BLaER1 (cell line): ENCODE measurements around the gene RPLP1.

Source experiments
- H3K27ac ChIP-seq: shearing (Covaris generic); formaldehyde crosslinking; 2 replicates; pipeline ENCODE4 v1.8.1; 2022
- H3K27me3 ChIP-seq: shearing (Covaris generic); formaldehyde crosslinking; 2 replicates; pipeline ENCODE4 v1.8.1; 2022
- H3K36me3 ChIP-seq: shearing (Covaris generic); formaldehyde crosslinking; 2 replicates; pipeline ENCODE4 v1.8.1; 2022
- H3K4me1 ChIP-seq: shearing (Covaris generic); formaldehyde crosslinking; 2 replicates; pipeline ENCODE4 v1.8.1; 2022
- H3K4me2 ChIP-seq: shearing (Covaris generic); formaldehyde crosslinking; 2 replicates; pipeline ENCODE4 v1.8.1; 2022
- H3K4me3 ChIP-seq: shearing (Covaris generic); formaldehyde crosslinking; 2 replicates; pipeline ENCODE4 v1.8.1; 2022
- H3K9ac ChIP-seq: shearing (Covaris generic); formaldehyde crosslinking; 2 replicates; pipeline ENCODE4 v1.8.1; 2022
- H3K9me3 ChIP-seq: shearing (Covaris generic); formaldehyde crosslinking; 2 replicates; pipeline ENCODE4 v1.8.1; 2022
- H4K20me1 ChIP-seq: shearing (Covaris generic); formaldehyde crosslinking; 2 replicates; pipeline ENCODE4 v1.8.1; 2022
- Cebpa-rat ChIP-seq: shearing (Covaris generic); IDR thresholded peaks from 2 replicates; pipeline ENCODE4 v1.8.1; 2022

The RPLP1 gene

DNA sequence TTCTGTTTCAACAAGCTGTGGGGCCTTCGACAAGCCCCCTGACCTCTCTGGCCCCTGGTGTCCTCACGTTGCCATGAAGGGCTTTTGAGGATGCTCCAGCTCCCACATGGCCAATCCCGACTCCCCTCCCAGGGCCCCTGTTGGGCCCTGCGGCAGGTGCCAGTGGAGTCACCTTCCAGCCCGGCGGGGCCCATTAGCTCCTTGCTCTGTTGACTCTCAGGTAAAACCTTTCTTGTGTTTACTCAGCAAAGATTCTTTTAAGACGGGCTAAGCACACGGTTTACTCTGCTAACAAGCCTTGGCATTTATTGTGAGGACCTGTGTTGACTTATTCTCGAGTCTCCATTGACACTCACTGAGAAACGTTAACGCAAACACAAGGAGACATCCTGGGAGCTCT lies 15.0 kb downstream of the RPLP1 start:
- H3K27me3 ChIP-seq = no peaks in the 10 kb centered on the region
- H3K36me3 ChIP-seq = no peaks in the 10 kb centered on the region
- H3K4me2 ChIP-seq = no peak overlapping the region
- H3K4me1 ChIP-seq = peaks cover 22% of the 10 kb centered on the region
- TF ChIP-seq Cebpa-rat = no peak
- no peak overlapping the region for H3K4me3 ChIP-seq
- H3K9ac ChIP-seq = no peak overlapping the region
- no peak overlapping the region for H3K27ac ChIP-seq
- H3K9me3 ChIP-seq = no peaks in the 10 kb centered on the region
- H4K20me1 ChIP-seq = no peaks in the 10 kb centered on the region

GRCh38 chr15:69468241-69469121 lies 15.9 kb downstream of the RPLP1 start:
- no peaks in the 10 kb centered on the region for H3K9me3 ChIP-seq
- peaks cover 15% of the 10 kb centered on the region for H3K4me1 ChIP-seq
- no peaks in the 10 kb centered on the region for H4K20me1 ChIP-seq
- TF ChIP-seq Cebpa-rat = no peak
- no peaks in the 10 kb centered on the region for H3K27me3 ChIP-seq
- no peak overlapping the region for H3K4me2 ChIP-seq
- no peak overlapping the region for H3K27ac ChIP-seq
- H3K36me3 ChIP-seq = no peaks in the 10 kb centered on the region
- H3K4me3 ChIP-seq = no peak overlapping the region
- H3K9ac ChIP-seq = no peak overlapping the region

DNA sequence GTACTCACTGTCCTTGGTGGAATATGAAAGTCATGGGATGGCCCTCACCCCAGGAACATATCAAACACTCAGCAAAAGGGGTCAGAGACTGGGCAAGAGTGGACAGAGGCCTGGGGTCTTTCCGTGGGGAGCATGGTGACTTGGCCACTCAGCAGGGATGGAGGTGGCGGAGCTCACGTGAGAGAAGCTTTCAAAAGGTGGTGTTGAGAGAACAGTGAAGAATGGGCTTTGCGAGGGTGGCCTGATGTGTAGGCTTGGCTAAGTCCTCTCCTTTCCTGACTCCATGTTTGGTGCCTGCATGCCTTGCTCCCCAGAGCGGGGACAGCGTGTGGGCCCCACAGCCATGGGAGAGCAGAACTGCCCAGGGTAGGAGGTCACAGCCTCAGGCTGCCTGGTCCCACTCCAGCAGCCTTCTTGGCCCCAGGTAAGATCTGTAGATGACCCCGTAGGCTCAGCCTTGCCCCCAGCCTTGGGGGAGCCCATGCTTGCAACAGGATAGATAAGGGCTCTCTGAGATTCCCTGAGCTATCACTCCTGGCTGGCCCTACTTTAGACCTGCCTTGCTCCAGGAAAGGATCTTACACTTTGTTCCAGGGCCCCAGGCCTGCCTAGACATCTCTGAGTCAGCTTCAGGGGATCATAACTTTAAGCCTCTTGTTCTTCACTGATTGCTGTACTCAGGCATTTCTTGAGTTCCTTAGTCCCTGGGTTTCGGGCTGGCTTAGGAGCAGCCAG lies 17.0 kb downstream of the RPLP1 start:
- Histone ChIP-seq H4K20me1 (no peaks in the 10 kb centered on the region), H3K27me3 (no peaks in the 10 kb centered on the region), H3K27ac (no peak overlapping the region), H3K4me2 (no peak overlapping the region), H3K4me3 (no peak overlapping the region), H3K9ac (no peak overlapping the region), H3K9me3 (no peaks in the 10 kb centered on the region), H3K4me1 (peaks cover 13% of the 10 kb centered on the region), H3K36me3 (no peaks in the 10 kb centered on the region)
- no peak for TF ChIP-seq Cebpa-rat

DNA sequence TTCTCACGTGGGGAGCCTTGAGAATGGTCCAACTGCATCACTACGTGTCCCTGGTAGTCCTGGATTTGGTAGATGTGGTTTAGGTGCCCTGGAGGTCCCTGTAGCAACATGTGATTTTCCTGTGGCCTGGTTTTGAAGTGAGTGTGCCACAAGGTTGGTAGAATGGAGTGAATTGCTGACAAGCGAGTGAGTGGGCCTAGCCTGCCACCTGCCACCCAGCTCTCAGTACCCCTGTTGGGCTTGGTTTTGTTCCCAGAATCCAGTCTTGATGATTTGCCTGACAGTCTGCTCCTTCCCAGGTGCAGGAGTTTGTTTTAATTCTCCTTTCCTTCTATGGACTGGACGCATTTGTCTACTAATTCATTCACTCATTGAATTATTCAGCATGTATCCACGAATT lies 19.4 kb downstream of the RPLP1 start:
- Histone ChIP-seq H3K27ac (no peak overlapping the region), H3K4me3 (no peak overlapping the region), H3K27me3 (no peaks in the 10 kb centered on the region), H3K4me1 (peaks cover 13% of the 10 kb centered on the region), H3K4me2 (no peak overlapping the region), H3K9ac (no peak overlapping the region), H4K20me1 (no peaks in the 10 kb centered on the region), H3K9me3 (no peaks in the 10 kb centered on the region), H3K36me3 (no peaks in the 10 kb centered on the region)
- TF ChIP-seq Cebpa-rat = no peak

GRCh38 chr15:69472562-69472961 lies 19.9 kb downstream of the RPLP1 start:
- no peaks in the 10 kb centered on the region for H3K27me3 ChIP-seq
- no peaks in the 10 kb centered on the region for H4K20me1 ChIP-seq
- no peak for TF ChIP-seq Cebpa-rat
- H3K9ac ChIP-seq = no peak overlapping the region
- H3K4me2 ChIP-seq = no peak overlapping the region
- no peaks in the 10 kb centered on the region for H3K9me3 ChIP-seq
- H3K27ac ChIP-seq = no peak overlapping the region
- no peaks in the 10 kb centered on the region for H3K36me3 ChIP-seq
- no peak overlapping the region for H3K4me3 ChIP-seq
- peaks cover 11% of the 10 kb centered on the region for H3K4me1 ChIP-seq

DNA sequence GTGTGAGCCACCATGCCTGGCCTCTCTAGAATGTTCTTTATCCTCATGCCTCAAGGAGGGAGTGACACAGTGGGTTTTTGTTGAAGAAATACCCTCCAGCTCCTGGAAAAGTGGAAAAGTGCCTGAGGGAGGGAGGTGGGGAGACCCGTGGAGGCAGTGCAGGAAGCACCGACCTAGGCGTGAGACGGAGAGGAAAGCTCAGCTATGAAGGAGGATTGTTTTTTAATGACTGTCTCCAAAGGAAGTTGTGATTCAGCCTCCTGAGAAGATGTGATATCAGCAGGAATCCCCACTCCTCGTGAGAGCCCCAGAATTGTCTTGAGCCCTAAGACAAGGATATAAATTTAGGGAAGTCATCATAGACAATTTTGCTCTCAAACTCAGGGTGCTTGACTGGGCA lies 21.7 kb downstream of the RPLP1 start:
- no peaks in the 10 kb centered on the region for H3K27me3 ChIP-seq
- no peak for TF ChIP-seq Cebpa-rat
- no peak overlapping the region for H3K4me2 ChIP-seq
- no peak overlapping the region for H3K4me3 ChIP-seq
- no peaks in the 10 kb centered on the region for H4K20me1 ChIP-seq
- no peaks in the 10 kb centered on the region for H3K36me3 ChIP-seq
- H3K4me1 ChIP-seq = peaks cover 7% of the 10 kb centered on the region; the same call in 1 of the 2 replicates
- H3K27ac ChIP-seq = no peak overlapping the region
- no peaks in the 10 kb centered on the region for H3K9me3 ChIP-seq
- no peak overlapping the region for H3K9ac ChIP-seq

DNA sequence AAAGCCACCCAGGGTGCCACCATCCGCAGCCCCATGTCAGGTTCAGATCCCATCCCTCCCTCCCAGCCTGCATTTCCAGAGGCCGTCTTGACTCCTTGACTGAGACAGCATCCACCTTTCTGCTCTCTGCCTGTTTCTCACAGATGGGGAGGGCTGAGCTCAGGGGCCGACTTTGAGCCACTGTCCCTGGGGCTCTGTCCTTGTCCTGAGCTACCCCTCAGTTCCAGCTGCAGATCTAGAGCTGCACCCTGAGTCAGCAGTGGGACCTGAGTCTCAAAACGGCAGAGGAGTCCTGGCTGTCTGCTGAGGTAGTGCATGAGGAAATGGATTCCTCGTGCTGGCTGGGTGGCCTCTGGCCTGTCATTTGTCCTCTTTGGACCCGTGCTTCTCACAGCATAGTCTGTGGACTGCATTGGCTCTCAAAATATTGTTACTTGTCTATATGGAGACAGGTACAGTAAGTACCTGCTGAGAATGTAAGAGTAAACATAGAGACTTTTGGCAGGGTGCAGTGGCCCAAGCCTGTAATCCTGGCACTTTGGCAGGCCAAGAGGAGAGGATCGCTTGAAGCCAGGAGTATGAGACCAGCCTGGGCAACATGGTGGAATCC lies 22.3 kb downstream of the RPLP1 start:
- peaks cover 7% of the 10 kb centered on the region; the same call in 1 of the 2 replicates for H3K4me1 ChIP-seq
- H3K36me3 ChIP-seq = no peaks in the 10 kb centered on the region
- no peak overlapping the region for H3K4me3 ChIP-seq
- peaks cover 6% of the 10 kb centered on the region for H3K9me3 ChIP-seq
- H3K27ac ChIP-seq = no peak overlapping the region
- no peak for TF ChIP-seq Cebpa-rat
- no peak overlapping the region for H3K9ac ChIP-seq
- H4K20me1 ChIP-seq = no peaks in the 10 kb centered on the region
- H3K4me2 ChIP-seq = no peak overlapping the region
- no peaks in the 10 kb centered on the region for H3K27me3 ChIP-seq

DNA sequence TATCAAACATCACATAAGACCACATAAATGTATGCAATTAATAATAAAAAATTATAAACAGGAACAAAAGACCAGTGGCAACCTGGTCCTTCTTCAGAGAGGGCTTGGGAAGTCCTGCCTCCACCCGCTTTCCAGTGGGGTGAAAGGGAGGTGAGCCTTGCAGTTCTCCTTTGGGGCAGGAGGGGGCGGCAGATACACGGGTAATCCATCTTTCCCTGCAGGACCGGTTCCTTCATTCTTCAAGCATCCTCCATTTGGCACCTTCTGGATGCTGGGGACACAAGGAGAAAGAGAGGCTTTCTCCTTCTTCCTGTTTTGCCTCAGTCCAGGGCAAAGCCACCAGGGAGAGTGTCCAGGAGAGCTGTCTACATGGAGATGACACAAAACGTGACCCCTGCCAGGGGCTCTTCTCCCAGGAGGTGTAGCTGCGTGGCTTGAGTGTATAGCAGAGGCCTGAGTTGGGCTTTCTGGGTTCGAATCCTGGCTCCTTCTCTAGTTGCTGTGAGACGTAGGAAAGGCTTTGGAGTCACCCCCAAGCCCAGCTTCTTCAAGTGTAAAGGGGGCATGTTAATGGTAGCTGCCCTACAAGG lies 23.2 kb downstream of the RPLP1 start:
- TF ChIP-seq Cebpa-rat = no peak
- H3K4me2 ChIP-seq = no peak overlapping the region

DNA sequence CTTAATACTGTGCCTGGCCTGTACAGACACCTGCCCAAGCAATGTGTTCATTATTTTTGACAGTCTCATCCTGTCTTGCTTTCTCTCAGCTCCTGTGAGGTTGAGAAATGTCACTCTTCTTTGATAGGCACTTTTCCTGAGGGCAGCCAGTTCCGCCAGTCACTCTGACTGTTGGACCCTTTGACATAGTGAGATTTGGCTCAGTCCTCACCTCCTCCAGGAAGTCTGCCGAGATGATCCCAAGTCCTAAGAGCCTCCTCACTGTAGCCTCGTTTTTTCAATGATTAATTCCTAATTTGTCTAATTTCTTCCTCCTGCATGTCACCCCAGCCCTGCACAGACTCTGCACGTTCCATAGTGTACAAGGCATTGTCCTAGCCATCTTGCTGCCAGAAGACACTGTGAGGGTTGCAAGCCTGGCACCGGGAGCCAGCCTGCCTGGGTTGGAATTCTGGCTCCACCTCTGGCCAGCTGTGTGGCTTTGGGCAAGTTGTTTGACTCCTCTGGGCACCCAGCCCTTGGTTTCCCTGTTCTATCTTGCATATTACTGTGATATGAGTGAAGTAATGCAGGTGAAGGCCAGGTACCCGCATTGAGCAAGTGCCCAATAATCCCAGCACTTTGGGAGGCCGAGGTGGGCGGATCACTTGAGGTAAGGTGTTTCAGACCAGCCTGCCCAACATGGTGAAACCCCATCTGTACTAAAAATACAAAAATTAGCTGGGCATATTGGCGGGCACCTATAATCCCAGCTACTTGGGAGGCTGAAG lies 24.3 kb downstream of the RPLP1 start:
- H3K9me3 ChIP-seq = peaks cover 9% of the 10 kb centered on the region
- no peak overlapping the region for H3K27ac ChIP-seq
- H3K4me1 ChIP-seq = peaks cover 7% of the 10 kb centered on the region; the same call in 1 of the 2 replicates
- no peak overlapping the region for H3K4me2 ChIP-seq
- H3K36me3 ChIP-seq = no peaks in the 10 kb centered on the region
- no peak for TF ChIP-seq Cebpa-rat
- no peaks in the 10 kb centered on the region for H3K27me3 ChIP-seq
- H3K4me3 ChIP-seq = no peak overlapping the region
- H3K9ac ChIP-seq = no peak overlapping the region
- H4K20me1 ChIP-seq = no peaks in the 10 kb centered on the region

More for the DNA sequence above, 23.2 kb downstream of the RPLP1 start:
- Histone ChIP-seq H3K9ac (no peak overlapping the region), H3K27me3 (no peaks in the 10 kb centered on the region), H4K20me1 (no peaks in the 10 kb centered on the region), H3K9me3 (peaks cover 9% of the 10 kb centered on the region), H3K4me1 (peaks cover 7% of the 10 kb centered on the region; the same call in 1 of the 2 replicates), H3K27ac (no peak overlapping the region), H3K4me3 (no peak overlapping the region), H3K36me3 (no peaks in the 10 kb centered on the region)
